ENCODE results near the gene UFC1. TPM values are rescaled to one million over a fixed set of nuclear protein-coding genes. Genes with fewer than 3 reads are reported as not detected.

UFC1 gene
- total RNA-seq, 4 donors from 2014 or later: 41.8 to 109 (median 65.4) TPM

- no peak for TF ChIP-seq CTCF (IDR thresholded peaks at IDR 0.05; ENCODE audit: low read depth)
Observed at GRCh38 chr1:161164901-161165610, 11.3 kb downstream of the UFC1 start.

GRCh38 chr1:161165742-161166668 lies 12.2 kb downstream of the UFC1 start, which contains the start of gene PPOX:
Gene PPOX, plus strand, starts transcription at chr1:161166426. Its CDS starts 422 bp downstream, at chr1:161166848.
- no peak for TF ChIP-seq CTCF (IDR thresholded peaks at IDR 0.05; ENCODE audit: low read depth)

- no peak for TF ChIP-seq CTCF (IDR thresholded peaks at IDR 0.05; ENCODE audit: low read depth)
Observed at GRCh38 chr1:161166669-161167548, 13.1 kb downstream of the UFC1 start.

GRCh38 chr1:161168906-161169305 lies 15.1 kb downstream of the UFC1 start:
- no peak for TF ChIP-seq CTCF (IDR thresholded peaks at IDR 0.05; ENCODE audit: low read depth)

- TF ChIP-seq CTCF (IDR thresholded peaks at IDR 0.05; ENCODE audit: low read depth): no peak
Observed at GRCh38 chr1:161171191-161171590, 17.4 kb downstream of the UFC1 start.

GRCh38 chr1:161171696-161172095 lies 17.9 kb downstream of the UFC1 start:
- TF ChIP-seq CTCF (IDR thresholded peaks at IDR 0.05; ENCODE audit: low read depth): no peak
